Measurements from ENCODE around the gene PER3. TPM values are rescaled to one million over a fixed set of nuclear protein-coding genes. Genes with fewer than 3 reads are reported as not detected.

PER3 gene
- polyA plus RNA-seq, 1 donor (not counting 4 experiments of a cell fraction or from before 2014, with no cell fraction given) = 7.0 TPM

GRCh38 chr1:7863756-7864328 is 79.8 kb downstream of the PER3 start:
- FAIRE-seq = no peak

GRCh38 chr1:7865978-7866377 is 81.9 kb downstream of the PER3 start:
- FAIRE-seq = no peak
- TF ChIP-seq CTCF (optimal IDR thresholded peaks at IDR 0.05 in 1 of 3, IDR thresholded peaks at IDR 0.05 in 1 of 3, conservative IDR thresholded peaks at IDR 0.05 in 1 of 3; ENCODE audit: extremely low read depth in 1 of 3, insufficient read depth in 2 of 3, low read length in 3 of 3) (no peak), EZH2 (IDR thresholded peaks at IDR 0.05; ENCODE audit: low read length) (no peak)

More at GRCh38 chr1:7863756-7864328, 79.8 kb downstream of the PER3 start:
- H3K9ac ChIP-seq (ENCODE audit: control insufficient read depth, extremely low read depth, insufficient read depth, low read length) = no peak overlapping the region
- no peak for TF ChIP-seq CTCF (optimal IDR thresholded peaks at IDR 0.05 in 1 of 3, IDR thresholded peaks at IDR 0.05 in 1 of 3, conservative IDR thresholded peaks at IDR 0.05 in 1 of 3; ENCODE audit: extremely low read depth in 1 of 3, insufficient read depth in 2 of 3, low read length in 3 of 3)
- no peak for TF ChIP-seq EZH2 (IDR thresholded peaks at IDR 0.05; ENCODE audit: low read length)
- H3K27ac ChIP-seq (ENCODE audit: control insufficient read depth, insufficient read depth, low read length) = no peak overlapping the region
- dilution Hi-C loops (cut with MboI; ENCODE audit: extremely low pct_ligation_motif_present, low sequenced_read_pairs) = no loop called here
- H2AFZ ChIP-seq (ENCODE audit: control insufficient read depth, low read length) = no peak overlapping the region
- no peak for DNase-seq (ENCODE audit: low read depth, low spot score)
- H3K4me2 ChIP-seq (ENCODE audit: control insufficient read depth, extremely low read depth, insufficient read depth, low read depth, low read length) = no peak overlapping the region
- no peaks in the 10 kb centered on the region for H4K20me1 ChIP-seq (ENCODE audit: control insufficient read depth, extremely low read depth, insufficient read depth, low read length)
- H3K4me1 ChIP-seq (ENCODE audit: control insufficient read depth, extremely low read depth, insufficient read depth, low read length) = no peaks in the 10 kb centered on the region
- H3K9me3 ChIP-seq (ENCODE audit: control insufficient read depth, low read depth, low read length) = no peaks in the 10 kb centered on the region
- H3K4me3 ChIP-seq (ENCODE audit: control insufficient read depth in 2 of 3, extremely low read depth in 1 of 3, insufficient read depth in 2 of 3, low read depth in 1 of 3, low read length in 3 of 3) = no peak overlapping the region
- H3K36me3 ChIP-seq (ENCODE audit: control insufficient read depth in 2 of 2, extremely low read depth in 1 of 2, insufficient read depth in 2 of 2, low read length in 2 of 2) = no peaks in the 10 kb centered on the region
- no peaks in the 10 kb centered on the region for H3K79me2 ChIP-seq (ENCODE audit: control insufficient read depth, insufficient read depth, low read length)
- no peaks in the 10 kb centered on the region for H3K27me3 ChIP-seq (ENCODE audit: control insufficient read depth, extremely low read depth, insufficient read depth, low read length)
- no peaks in the 10 kb centered on the region for H3K9me1 ChIP-seq (ENCODE audit: control insufficient read depth, extremely low read depth, insufficient read depth, low read length)

More at GRCh38 chr1:7865978-7866377, 81.9 kb downstream of the PER3 start:
- no peak overlapping the region for H3K27ac ChIP-seq (ENCODE audit: control insufficient read depth, insufficient read depth, low read length)
- H3K79me2 ChIP-seq (ENCODE audit: control insufficient read depth, insufficient read depth, low read length) = no peaks in the 10 kb centered on the region
- H2AFZ ChIP-seq (ENCODE audit: control insufficient read depth, low read length) = no peak overlapping the region
- DNase-seq (ENCODE audit: low read depth, low spot score) = no peak
- no peak overlapping the region for H3K9ac ChIP-seq (ENCODE audit: control insufficient read depth, extremely low read depth, insufficient read depth, low read length)
- no peaks in the 10 kb centered on the region for H3K9me1 ChIP-seq (ENCODE audit: control insufficient read depth, extremely low read depth, insufficient read depth, low read length)
- no peaks in the 10 kb centered on the region for H3K36me3 ChIP-seq (ENCODE audit: control insufficient read depth in 2 of 2, extremely low read depth in 1 of 2, insufficient read depth in 2 of 2, low read length in 2 of 2)
- H4K20me1 ChIP-seq (ENCODE audit: control insufficient read depth, extremely low read depth, insufficient read depth, low read length) = no peaks in the 10 kb centered on the region
- H3K9me3 ChIP-seq (ENCODE audit: control insufficient read depth, low read depth, low read length) = no peaks in the 10 kb centered on the region
- H3K27me3 ChIP-seq (ENCODE audit: control insufficient read depth, extremely low read depth, insufficient read depth, low read length) = no peaks in the 10 kb centered on the region
- no peak overlapping the region for H3K4me2 ChIP-seq (ENCODE audit: control insufficient read depth, extremely low read depth, insufficient read depth, low read depth, low read length)
- no peak overlapping the region for H3K4me3 ChIP-seq (ENCODE audit: control insufficient read depth in 2 of 3, extremely low read depth in 1 of 3, insufficient read depth in 2 of 3, low read depth in 1 of 3, low read length in 3 of 3)
- dilution Hi-C loops (cut with MboI; ENCODE audit: extremely low pct_ligation_motif_present, low sequenced_read_pairs) = no loop called here
- no peaks in the 10 kb centered on the region for H3K4me1 ChIP-seq (ENCODE audit: control insufficient read depth, extremely low read depth, insufficient read depth, low read length)
